Activated CD4-positive, alpha-beta T cell treated with anti-CD3 and anti-CD28 coated beads, Interleukin-2, Interleukin-6, amounts not matched to agents 100 ng/mL and 50 ng/mL, durations not matched to agents 16 hours and 8 hours (primary cell): ENCODE results near the gene PLAAT1.
A peak's percentile ranks its signal among the peaks of the same experiment; 100 is the strongest.

ENCODE experiments used
- DNase-seq: peaks from one replicate; pipeline ENCODE4 v3.0.0-alpha.2; 2020

Gene PLAAT1

DNA sequence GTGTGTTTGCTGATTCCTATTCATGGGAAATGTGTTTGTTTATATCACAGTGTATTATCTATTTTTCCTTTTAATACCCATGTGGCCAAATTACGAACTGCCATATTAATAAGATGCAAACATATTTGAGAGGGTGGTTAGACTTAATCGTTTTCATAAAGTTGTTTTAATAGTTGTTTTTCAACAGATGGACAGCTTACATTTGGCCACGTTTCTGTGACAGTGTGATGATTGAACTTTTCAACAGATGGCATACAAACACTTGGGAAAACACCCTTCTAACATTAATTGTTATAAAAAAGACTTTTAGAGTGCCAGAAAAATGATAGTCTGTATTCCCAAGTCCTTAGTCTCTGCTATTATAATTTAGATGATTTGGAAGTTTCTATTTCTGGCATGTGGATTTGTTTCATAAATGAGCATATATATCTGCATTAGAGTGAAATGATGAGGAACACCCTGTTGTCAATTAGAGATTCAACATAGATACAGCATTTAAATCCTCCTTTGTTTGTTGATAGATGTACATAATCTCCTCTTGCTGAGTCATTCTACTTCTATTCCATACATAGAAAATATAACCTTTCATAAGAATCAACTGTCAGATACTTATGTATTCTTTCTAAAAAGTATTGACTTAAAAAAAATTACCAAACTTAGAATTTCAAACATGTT is 13.1 kb downstream of the PLAAT1 start:
- no peak for DNase-seq

GRCh38 chr3:193261970-193262369 is 20.9 kb downstream of the PLAAT1 start:
- DNase-seq: no peak

DNA sequence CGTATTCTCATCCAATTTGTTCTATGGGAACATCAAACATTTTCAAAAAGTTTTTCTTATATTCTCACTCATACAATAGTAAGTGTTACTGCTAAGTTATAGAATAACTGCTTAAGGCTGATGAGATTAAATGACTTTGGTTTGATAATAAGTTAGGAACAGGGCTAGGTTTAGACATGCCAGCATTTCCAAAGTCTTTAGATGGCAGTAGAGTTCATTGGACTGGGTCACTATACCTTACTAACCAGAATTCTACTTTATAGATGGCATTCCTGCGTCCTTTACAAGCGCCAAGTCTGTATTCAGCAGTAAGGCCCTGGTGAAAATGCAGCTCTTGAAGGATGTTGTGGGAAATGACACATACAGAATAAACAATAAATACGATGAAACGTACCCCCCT is 21.7 kb downstream of the PLAAT1 start:
- no peak for DNase-seq

GRCh38 chr3:193269343-193270028 is 28.5 kb downstream of the PLAAT1 start:
- no peak for DNase-seq

DNA sequence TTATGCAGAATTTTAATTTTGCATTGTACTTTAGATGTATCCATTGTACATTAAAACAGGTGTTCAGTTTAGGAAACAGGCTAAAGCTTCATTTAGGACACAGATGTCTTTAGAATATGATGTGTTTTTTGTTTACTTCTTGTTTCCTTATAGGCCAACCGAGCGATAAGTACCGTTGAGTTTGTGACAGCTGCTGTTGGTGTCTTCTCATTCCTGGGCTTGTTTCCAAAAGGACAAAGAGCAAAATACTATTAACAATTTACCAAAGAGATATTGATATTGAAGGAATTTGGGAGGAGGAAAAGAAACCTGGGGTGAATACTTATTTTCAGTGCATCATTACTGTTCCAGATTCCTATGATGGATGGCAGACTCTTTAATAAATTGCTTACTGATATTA is 29.4 kb downstream of the PLAAT1 start:
- no peak for DNase-seq

- no peak for DNase-seq
Observed at GRCh38 chr3:193271101-193271840, 30.2 kb downstream of the PLAAT1 start.

- DNase-seq: no peak
Observed at GRCh38 chr3:193292386-193292785, 51.4 kb downstream of the PLAAT1 start.

- no peak for DNase-seq
Observed at GRCh38 chr3:193295985-193296384, 55.0 kb downstream of the PLAAT1 start.

GRCh38 chr3:193297421-193297820 is 56.4 kb downstream of the PLAAT1 start:
- DNase-seq: peak; percentile 63

- DNase-seq: no peak
Observed at GRCh38 chr3:193301433-193301832, 60.4 kb downstream of the PLAAT1 start.

DNA sequence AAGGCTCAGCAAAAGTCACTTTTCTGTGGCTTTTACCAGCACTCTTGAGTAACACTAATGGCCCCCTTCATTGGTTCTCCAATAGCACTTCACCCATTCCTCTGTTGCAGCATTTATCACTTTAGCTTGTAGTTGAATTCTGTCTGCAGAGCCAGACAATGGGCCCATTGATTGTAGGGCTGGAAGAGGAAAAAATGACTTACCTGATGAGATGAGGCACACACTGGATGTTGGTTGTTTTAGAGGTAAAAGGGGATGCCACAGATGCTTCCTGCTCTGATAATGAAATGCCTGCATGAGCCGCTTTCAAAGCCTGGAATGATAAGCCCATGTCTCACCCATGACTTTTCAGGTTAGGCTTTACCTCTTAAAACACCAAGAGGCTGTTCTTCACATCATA is 64.3 kb downstream of the PLAAT1 start:
- DNase-seq: no peak

- DNase-seq: no peak
Observed at GRCh38 chr3:193310914-193311723, 70.1 kb downstream of the PLAAT1 start.

GRCh38 chr3:193313061-193313958 is 72.3 kb downstream of the PLAAT1 start:
- no peak for DNase-seq

GRCh38 chr3:193314161-193314560 is 73.1 kb downstream of the PLAAT1 start:
- no peak for DNase-seq

DNA sequence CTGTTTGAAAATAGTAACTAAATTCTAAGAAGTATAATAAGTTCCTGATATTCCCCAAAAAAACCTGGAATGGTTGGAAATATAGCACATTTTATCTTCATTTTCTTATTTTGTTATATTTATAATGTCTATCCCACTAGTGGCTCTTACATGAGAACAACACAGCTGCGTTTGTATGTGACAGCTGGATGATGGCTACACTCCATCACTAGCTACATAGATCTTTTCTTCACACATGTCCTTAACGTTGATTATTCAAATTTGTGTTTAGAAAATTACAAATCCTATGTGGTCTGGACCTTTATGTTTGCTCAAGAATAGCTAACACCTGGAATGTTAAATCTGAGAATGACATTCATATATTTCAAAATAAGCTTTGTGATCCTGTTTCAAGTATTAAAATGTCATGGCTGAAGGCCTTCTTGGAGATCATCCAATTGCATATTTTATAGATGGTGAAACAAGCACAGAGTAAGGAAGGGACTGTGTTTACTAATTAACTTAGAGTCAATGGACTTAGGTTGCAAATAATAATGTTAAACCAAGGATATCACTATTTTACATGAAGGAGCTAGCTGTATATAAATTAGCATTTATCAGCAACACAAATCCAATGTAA is 76.8 kb downstream of the PLAAT1 start:
- no peak for DNase-seq
